AG10803 (cell line): ENCODE data around the gene MYO7B.

Experiments used
- DNase-seq: peaks from one replicate; pipeline ENCODE4 v3.0.0; 2010; ENCODE audit warnings: low read depth
- H3K4me3 ChIP-seq: 2 replicates; pipeline ENCODE4 v1.5.1; 2011; ENCODE audit warnings: mild to moderate bottlenecking, low read length, control low read depth
- CTCF ChIP-seq: conservative IDR thresholded peaks from 2 replicates; pipeline ENCODE4 v1.5.1; 2011; ENCODE audit warnings: mild to moderate bottlenecking, low read length, control low read depth, inconsistent platforms

The MYO7B gene

GRCh38 chr2:127680706-127681287, 145.3 kb downstream of the MYO7B start:
- TF ChIP-seq CTCF, result no peak
- H3K4me3 ChIP-seq, result no peak overlapping the region

GRCh38 chr2:127681288-127681804, 145.9 kb downstream of the MYO7B start:
- DNase-seq, result no peak
- TF ChIP-seq CTCF, result no peak
- H3K4me3 ChIP-seq, result no peak overlapping the region

More at GRCh38 chr2:127680706-127681287, 145.3 kb downstream of the MYO7B start:
- DNase-seq, result no peak

- TF ChIP-seq CTCF, result no peak
- DNase-seq, result no peak
- no peak overlapping the region for H3K4me3 ChIP-seq
Observed at GRCh38 chr2:127681976-127682857, 146.7 kb downstream of the MYO7B start.

- DNase-seq, result no peak
- no peak for TF ChIP-seq CTCF
- no peak overlapping the region for H3K4me3 ChIP-seq
Observed at GRCh38 chr2:127683056-127683455, 147.6 kb downstream of the MYO7B start.

GRCh38 chr2:127683757-127684156, 148.3 kb downstream of the MYO7B start:
- no peak for TF ChIP-seq CTCF
- peak; percentile 23 for DNase-seq
- no peak overlapping the region for H3K4me3 ChIP-seq

GRCh38 chr2:127685410-127686080, 150.1 kb downstream of the MYO7B start:
- no peak for TF ChIP-seq CTCF
- DNase-seq, result no peak
- no peak overlapping the region for H3K4me3 ChIP-seq
